CD14-positive monocyte (primary cell): Measurements from ENCODE around the gene TRAK2. TPM values are rescaled to one million over a fixed set of nuclear protein-coding genes. Genes with fewer than 3 reads are reported as not detected.

Experiments used
- DNase-seq, 3 donors: peaks; one replicate each; pipeline ENCODE4 v3.0.0-alpha.2; 2011 to 2022
- H2AFZ ChIP-seq: 2 replicates; pipeline ENCODE4 v1.6.0; 2012; ENCODE audit warnings: mild to moderate bottlenecking, low read depth, low read length, inconsistent platforms; ENCODE audit not compliant: insufficient read depth, poor library complexity, severe bottlenecking
- H3K27ac ChIP-seq, 2 donors: 1 replicate in 1 of 2; 2 replicates in 1 of 2; pipeline ENCODE4 v1.5.1; 2012 to 2013; ENCODE audit warnings: low read length in 2 of 2, control low read depth in 1 of 2, inconsistent platforms in 1 of 2, low read depth in 1 of 2, mild to moderate bottlenecking in 1 of 2
- H3K27me3 ChIP-seq, 2 donors: one replicate each; pipeline versions ENCODE4 v1.6.0 to v1.6.1; 2011 to 2013; ENCODE audit warnings: low read length in 2 of 2; ENCODE audit not compliant: control insufficient read depth in 2 of 2, insufficient read depth in 2 of 2
- H3K36me3 ChIP-seq, 2 donors: replicated peaks in 1 of 2; 1 replicate in 1 of 2; 2 replicates in 1 of 2; pipeline versions ENCODE4 v1.5.1 to v1.6.1; 2012 to 2013; ENCODE audit warnings: low read length in 2 of 2, control low read depth in 1 of 2, inconsistent platforms in 1 of 2, mild to moderate bottlenecking in 1 of 2; ENCODE audit not compliant: insufficient read depth in 2 of 2, control insufficient read depth in 1 of 2
- H3K4me1 ChIP-seq, 2 donors: 1 replicate in 1 of 2; 2 replicates in 1 of 2; pipeline versions ENCODE4 v1.5.1 to v1.6.1; 2012 to 2013; ENCODE audit warnings: low read length in 2 of 2, control low read depth in 1 of 2, inconsistent platforms in 1 of 2, mild to moderate bottlenecking in 1 of 2, moderate library complexity in 1 of 2; ENCODE audit not compliant: insufficient read depth in 2 of 2, control insufficient read depth in 1 of 2
- H3K4me2 ChIP-seq: replicated peaks from 2 replicates; pipeline ENCODE3; 2012; ENCODE audit warnings: low read length, moderate library complexity, mild to moderate bottlenecking; ENCODE audit not compliant: poor library complexity, severe bottlenecking; ENCODE audit errors: extremely low read depth
- H3K4me3 ChIP-seq, 3 experiments: fragments of 200-600 bp in 1 of 3; sonication (generic) in 1 of 3; replicated peaks in 1 of 3; 1 replicate in 2 of 3; 2 replicates in 1 of 3; pipeline ENCODE4 v1.5.1; 2011 to 2013; ENCODE audit warnings: low read length in 3 of 3, mild to moderate bottlenecking in 3 of 3, control low read depth in 2 of 3, low read depth in 2 of 3, inconsistent platforms in 1 of 3, moderate library complexity in 1 of 3
- H3K79me2 ChIP-seq: 2 replicates; pipeline ENCODE4 v1.6.0; 2012; ENCODE audit warnings: mild to moderate bottlenecking, control low read depth, inconsistent platforms, low read length, moderate library complexity; ENCODE audit not compliant: insufficient read depth
- H3K9ac ChIP-seq: 2 replicates; pipeline ENCODE4 v1.6.0; 2017; ENCODE audit warnings: low read length, mild to moderate bottlenecking; ENCODE audit not compliant: insufficient read depth, poor library complexity, severe bottlenecking
- H3K9me3 ChIP-seq, 2 donors: replicated peaks in 1 of 2; 1 replicate in 1 of 2; 2 replicates in 1 of 2; pipeline versions ENCODE4 v1.5.1 to v1.6.1; 2012 to 2013; ENCODE audit warnings: low read length in 2 of 2, control low read depth in 1 of 2; ENCODE audit not compliant: control insufficient read depth in 1 of 2, insufficient read depth in 1 of 2
- H4K20me1 ChIP-seq: 2 replicates; pipeline ENCODE4 v1.6.0; 2012; ENCODE audit warnings: mild to moderate bottlenecking, low read length, control low read depth, moderate library complexity; ENCODE audit not compliant: insufficient read depth
- H3K27ac Mint-ChIP-seq, 7 donors: one replicate each; pipeline ENCODE4 v1.8.0; 2020; ENCODE audit warnings: mild to moderate bottlenecking in 7 of 7, mixed read lengths in 7 of 7, moderate library complexity in 6 of 7, inconsistent platforms in 2 of 7
- H3K27me3 Mint-ChIP-seq, 3 donors: one replicate each; pipeline ENCODE4 v1.8.0; 2021 to 2022; ENCODE audit warnings: low read depth in 3 of 3, mild to moderate bottlenecking in 3 of 3, mixed read lengths in 3 of 3, moderate library complexity in 3 of 3, inconsistent platforms in 1 of 3
- H3K36me3 Mint-ChIP-seq, 2 donors: one replicate each; pipeline ENCODE4 v1.8.0; 2020; ENCODE audit warnings: mixed read lengths in 2 of 2, inconsistent platforms in 1 of 2, mild to moderate bottlenecking in 1 of 2
- H3K4me1 Mint-ChIP-seq: one replicate; pipeline ENCODE4 v1.8.0; 2020; ENCODE audit warnings: mild to moderate bottlenecking, mixed read lengths
- H3K4me3 Mint-ChIP-seq, 2 donors: one replicate each; pipeline ENCODE4 v1.8.0; 2020; ENCODE audit warnings: mild to moderate bottlenecking in 2 of 2, mixed read lengths in 2 of 2, moderate library complexity in 1 of 2
- H3K9me3 Mint-ChIP-seq, 7 donors: one replicate each; pipeline ENCODE4 v1.8.0; 2020 to 2022; ENCODE audit warnings: mixed read lengths in 7 of 7, mild to moderate bottlenecking in 6 of 7, moderate library complexity in 6 of 7, inconsistent platforms in 2 of 7
- CTCF ChIP-seq: fragments of 200-600 bp; IDR thresholded peaks from one replicate; pipeline ENCODE4 v1.8.0; 2022; ENCODE audit warnings: antibody characterized with exemption, mild to moderate bottlenecking
- WGBS: methylation state at CpG from one replicate; pipeline ENCODE4 v1.1.5; 2013; ENCODE audit warnings: missing lambda C conversion rate; ENCODE audit not compliant: insufficient coverage; 5-methylcytosine and 5-hydroxymethylcytosine counted together
- intact Hi-C, 2 donors: fragments of 100-400 bp; cut with micrococcal nuclease; formaldehyde crosslinking; loops; one replicate each; pipeline versions ENCODE4 v1.15.0 to v1.15.1; 2023
- polyA plus RNA-seq, 3 donors: library from polyadenylated mRNA; depleted of rRNA in 1 of 3; unstranded in 2 of 3; stranded (reverse) in 1 of 3; fragments of 300-500 nt in 2 of 3; fragments of >200 nt in 1 of 3; fragmentation: Illumina TruSeq in 2 of 3; gene quantifications; 1 replicate in 2 of 3; 2 replicates in 1 of 3; pipeline ENCODE4 v1.2.3, GENCODE V29; 2012 to 2021

The TRAK2 gene
- polyA plus RNA-seq, 3 donors, result 7.6 to 16.8 (median 15.3) TPM

GRCh38 chr2:201360256-201360655 is 91.0 kb downstream of the TRAK2 start:
- Histone ChIP-seq H4K20me1 (no peaks in the 10 kb centered on the region), H3K9ac (no peak overlapping the region), H3K36me3 (peaks cover 2 to 33% of the 10 kb centered on the region in 2 donors), H3K4me3 (no peak overlapping the region), H3K4me1 (no peaks in the 10 kb centered on the region), H3K27me3 (no peaks in the 10 kb centered on the region), H2AFZ (no peak overlapping the region), H3K9me3 (peaks cover 0 to 5% of the 10 kb centered on the region in 2 donors), H3K27ac (no peak overlapping the region), H3K4me2 (no peak overlapping the region), H3K79me2 (no peaks in the 10 kb centered on the region)
- H3K4me3 Mint-ChIP-seq, result no peak overlapping the region
- intact Hi-C loops, result loop anchor here (5.0 to 10.0 kb wide), 2 partner anchors 85 to 123 kb away; no protein-coding TSS in a partner anchor
- H3K9me3 Mint-ChIP-seq, result peaks cover 0 to 6% (median 0%) of the 10 kb centered on the region in 7 donors
- H3K27me3 Mint-ChIP-seq, result no peaks in the 10 kb centered on the region
- peak overlapping the region in 1 of 7 donors; percentile 1 for H3K27ac Mint-ChIP-seq
- no peak for TF ChIP-seq CTCF
- no peak for DNase-seq
- H3K36me3 Mint-ChIP-seq, result peaks cover 18 to 26% of the 10 kb centered on the region in 2 donors
- peaks cover 2% of the 10 kb centered on the region for H3K4me1 Mint-ChIP-seq
- 100% methylated on average over 3 of the region's 4 CpGs for WGBS

- Mint-ChIP-seq H3K27ac (no peak overlapping the region), H3K4me1 (no peaks in the 10 kb centered on the region), H3K27me3 (no peaks in the 10 kb centered on the region), H3K9me3 (peaks cover 0 to 4% (median 0%) of the 10 kb centered on the region in 7 donors), H3K36me3 (peaks cover 18 to 22% of the 10 kb centered on the region in 2 donors), H3K4me3 (no peak overlapping the region)
- Histone ChIP-seq H2AFZ (no peak overlapping the region), H3K79me2 (no peaks in the 10 kb centered on the region), H3K4me1 (no peaks in the 10 kb centered on the region), H3K36me3 (peaks cover 2 to 33% of the 10 kb centered on the region in 2 donors), H3K9me3 (peaks cover 0 to 5% of the 10 kb centered on the region in 2 donors), H3K27me3 (no peaks in the 10 kb centered on the region), H3K4me3 (no peak overlapping the region), H4K20me1 (no peaks in the 10 kb centered on the region), H3K9ac (no peak overlapping the region), H3K4me2 (no peak overlapping the region), H3K27ac (no peak overlapping the region)
- TF ChIP-seq CTCF, result no peak
- peak in 1 of 3 donors; percentile 32 for DNase-seq
- intact Hi-C loops, result no loop called here
- WGBS, result 96% methylated on average over 5 of the region's 7 CpGs
Measured at GRCh38 chr2:201358684-201359083, 92.6 kb downstream of the TRAK2 start.
